GM18511 (cell line): ENCODE data around the gene PTPN3.
"Not testable (repeated sequence)": the region's sequence is repeated elsewhere in the genome, so short reads cannot be mapped to it uniquely, and the experiment has no call there.

Source experiments
- ATAC-seq: cut with Tn5 transposase; IDR thresholded peaks from one replicate; pipeline ENCODE4 v1.9.1; 2021; ENCODE audit warnings: mild to moderate bottlenecking, moderate library complexity; ENCODE audit not compliant: unreplicated experiment

PTPN3 gene

GRCh38 chr9:109498195-109499092, at the start of gene PTPN3:
PTPN3 (minus strand) TSS chr9:109498307; CDS start chr9:109463434, 34,873 bp downstream.
- no peak for ATAC-seq

- not testable (repeated sequence) for ATAC-seq
These were observed 46.8 kb upstream of the PTPN3 start for GRCh38 chr9:109544954-109545353.

GRCh38 chr9:109542922-109543321, 44.8 kb upstream of the PTPN3 start:
- no peak for ATAC-seq

- ATAC-seq, result no peak
These were observed 40.2 kb upstream of the PTPN3 start for GRCh38 chr9:109538346-109538745.

- no peak for ATAC-seq
These were observed 39.2 kb upstream of the PTPN3 start for GRCh38 chr9:109537288-109537687.

GRCh38 chr9:109536859-109537258, 38.8 kb upstream of the PTPN3 start:
- ATAC-seq, result no peak

- ATAC-seq, result no peak
These were observed 37.3 kb upstream of the PTPN3 start for GRCh38 chr9:109535365-109535764.

- ATAC-seq, result no peak
These were observed 36.0 kb upstream of the PTPN3 start for GRCh38 chr9:109534151-109534550.

GRCh38 chr9:109532652-109533051, 34.5 kb upstream of the PTPN3 start:
- not testable (repeated sequence) for ATAC-seq

GRCh38 chr9:109522106-109522505, 24.0 kb upstream of the PTPN3 start:
- ATAC-seq, result no peak

GRCh38 chr9:109520475-109521132, 22.5 kb upstream of the PTPN3 start:
- ATAC-seq, result peak; percentile 98

GRCh38 chr9:109519366-109519765, 21.3 kb upstream of the PTPN3 start:
- no peak for ATAC-seq

- ATAC-seq, result no peak
These were observed 20.7 kb upstream of the PTPN3 start for GRCh38 chr9:109518621-109519335.

GRCh38 chr9:109517901-109518377, 19.8 kb upstream of the PTPN3 start:
- no peak for ATAC-seq

- no peak for ATAC-seq
These were observed 15.8 kb upstream of the PTPN3 start for GRCh38 chr9:109513871-109514270.

- ATAC-seq, result peak; percentile 75
These were observed 14.2 kb upstream of the PTPN3 start for GRCh38 chr9:109512170-109512756.

GRCh38 chr9:109510506-109510905, 12.4 kb upstream of the PTPN3 start:
- ATAC-seq, result no peak

GRCh38 chr9:109510042-109510441, 11.9 kb upstream of the PTPN3 start:
- ATAC-seq, result not testable (repeated sequence)

- ATAC-seq, result no peak
These were observed 11.5 kb upstream of the PTPN3 start for GRCh38 chr9:109509611-109510010.

GRCh38 chr9:109507421-109507838, 9.3 kb upstream of the PTPN3 start:
- ATAC-seq, result no peak
